GM12878 (cell line): ENCODE measurements around the gene ANKMY1. TPM values are rescaled to one million over a fixed set of nuclear protein-coding genes. Genes with fewer than 3 reads are reported as not detected.

Experiments used
- ATAC-seq: fragments of 200-7000 bp; cut with Tn5 transposase; 3 replicates; pipeline ENCODE4 v1.9.1; 2020; ENCODE audit warnings: mild to moderate bottlenecking, moderate library complexity
- BruUV-seq: library from RNA; stranded (reverse); fragments of 400-500 nt; replicated peaks from 2 replicates; lab custom pipeline; 2021; lab: Mats Ljungman, UMichigan
- CTCF ChIA-PET: fragments of 300-600 bp; sonication (Branson Sonifier 250); formaldehyde crosslinking; extraction: SDS; loops from one replicate; lab custom pipeline; 2021; ENCODE audit warnings: inconsistent platforms; lab: Yijun Ruan, JAX
- POLR2A ChIA-PET: fragments of 350-600 bp; formaldehyde crosslinking; extraction: SDS; loops from one replicate; lab custom pipeline; 2021; ENCODE audit warnings: inconsistent platforms; lab: Charles Lee
- RAD21 ChIA-PET: fragments of 300-600 bp; sonication (Branson Sonifier 250); formaldehyde crosslinking; loops from one replicate; lab custom pipeline; 2023; ENCODE audit warnings: antibody characterized with exemption; ENCODE audit not compliant: unreplicated experiment; lab: Charles Lee
- SMC1A ChIA-PET: fragments of 300-600 bp; sonication (Branson Sonifier 250); formaldehyde crosslinking; loops from one replicate; lab custom pipeline; 2023; ENCODE audit not compliant: unreplicated experiment, uncharacterized antibody; lab: Charles Lee
- DNase-seq: peaks from one replicate; pipeline ENCODE4 v3.0.0-alpha.2; 2011; ENCODE audit warnings: low read depth, low spot score
- FAIRE-seq: peaks from 3 replicates; lab custom pipeline; 2011; peaks lifted over from hg19 to GRCh38; lab: Jason Lieb, UNC
- H2AFZ ChIP-seq: 2 replicates; pipeline ENCODE4 v1.6.0; 2011; ENCODE audit warnings: low read depth, low read length, control low read depth; ENCODE audit not compliant: control insufficient read depth
- H3K27ac ChIP-seq: 2 replicates; pipeline ENCODE4 v1.5.1; 2011; ENCODE audit warnings: control low read depth; ENCODE audit not compliant: control insufficient read depth, insufficient read depth
- H3K27me3 ChIP-seq, 2 experiments: replicated peaks in 1 of 2; 2 replicates each; pipeline versions ENCODE4 v1.6.0 to v1.6.1; 2011; ENCODE audit warnings: low read length in 1 of 2; ENCODE audit not compliant: control insufficient read depth in 2 of 2, insufficient read depth in 2 of 2
- H3K36me3 ChIP-seq, 2 experiments: 2 replicates each; pipeline ENCODE4 v1.5.1; 2011; ENCODE audit warnings: low read length in 1 of 2; ENCODE audit not compliant: control insufficient read depth in 2 of 2, insufficient read depth in 2 of 2
- H3K4me1 ChIP-seq: 2 replicates; pipeline ENCODE4 v1.6.1; 2011; ENCODE audit warnings: mild to moderate bottlenecking, low read length, moderate library complexity, mixed read lengths; ENCODE audit not compliant: control insufficient read depth, insufficient read depth
- H3K4me2 ChIP-seq: 2 replicates; pipeline ENCODE4 v1.6.0; 2011; ENCODE audit warnings: control low read depth; ENCODE audit not compliant: control insufficient read depth, insufficient read depth
- H3K4me3 ChIP-seq: fragments of 200-600 bp; sonication (generic); 2 replicates; pipeline ENCODE4 v1.5.1; 2016
- H3K79me2 ChIP-seq: 2 replicates; pipeline ENCODE4 v1.6.0; 2011; ENCODE audit warnings: low read length; ENCODE audit not compliant: control insufficient read depth, insufficient read depth
- H3K9ac ChIP-seq: 2 replicates; pipeline ENCODE4 v1.8.0; 2011; ENCODE audit warnings: low read length, control low read depth, mixed read lengths; ENCODE audit not compliant: control insufficient read depth, insufficient read depth
- H3K9me3 ChIP-seq: replicated peaks from 3 replicates; pipeline ENCODE4 v1.5.1; 2011; ENCODE audit warnings: mild to moderate bottlenecking, low read length; ENCODE audit not compliant: control insufficient read depth, insufficient read depth
- H4K20me1 ChIP-seq: 2 replicates; pipeline ENCODE4 v1.6.0; 2011; ENCODE audit not compliant: control insufficient read depth, insufficient read depth
- ATF3 ChIP-seq: IDR thresholded peaks from 2 replicates; pipeline ENCODE4 v1.6.1; 2011; ENCODE audit warnings: low read depth, mild to moderate bottlenecking, low read length, moderate library complexity, borderline replicate concordance; ENCODE audit errors: extremely low read depth
- MYC ChIP-seq: IDR thresholded peaks from 2 replicates; pipeline ENCODE4 v1.6.1; 2011; ENCODE audit warnings: mild to moderate bottlenecking, low read length, moderate library complexity, inconsistent platforms; ENCODE audit not compliant: insufficient read depth, insufficient replicate concordance, insufficient read length, severe bottlenecking
- SIX5 ChIP-seq: IDR thresholded peaks from 2 replicates; pipeline ENCODE4 v1.6.1; 2011; ENCODE audit warnings: mild to moderate bottlenecking, low read depth, low read length, moderate library complexity; ENCODE audit not compliant: severe bottlenecking
- SMARCA5 ChIP-seq: fragments of 450-650 bp; IDR thresholded peaks from 2 replicates; pipeline ENCODE4 v1.6.1; 2017; ENCODE audit warnings: mild to moderate bottlenecking
- WGBS: methylation state at CpG from one replicate; pipeline ENCODE4 v1.1.6; 2016; ENCODE audit warnings: low lambda C conversion rate; ENCODE audit not compliant: insufficient replicate concordance, insufficient coverage; ENCODE audit errors: missing lambda C conversion rate; 5-methylcytosine and 5-hydroxymethylcytosine counted together
- in situ Hi-C: fragments of 300-500 bp; cut with MboI; formaldehyde crosslinking; loops from 9 replicates; pipeline ENCODE4 v1.14.3; 2018; ENCODE audit warnings: mixed read lengths
- intact Hi-C: fragments of 100-400 bp; cut with micrococcal nuclease; formaldehyde crosslinking; loops from one replicate; pipeline ENCODE4 v1.14.2; 2022; ENCODE audit not compliant: unreplicated experiment
- polyA plus RNA-seq, 11 experiments: library from polyadenylated mRNA; depleted of rRNA in 4 of 11; unstranded in 6 of 11; stranded (reverse) in 5 of 11; fragments of >200 nt; fragmentation: Nextera tagmentation in 4 of 11; fragmentation: Illumina TruSeq in 1 of 11; extraction: Ambion mirVana in 4 of 11; extraction: Trizol in 1 of 11; gene quantifications; 1 replicate in 1 of 11; 2 replicates in 10 of 11; pipeline versions ENCODE4 v1.2.1 to v1.2.3, GENCODE V29; 2011 to 2016; ENCODE audit warnings: inconsistent platforms in 2 of 11, missing spikeins in 2 of 11, low read depth in 1 of 11
- total RNA-seq, 4 experiments: library from RNA; depleted of rRNA in 3 of 4; stranded (reverse); fragments of >200 nt in 3 of 4; fragmentation: Illumina TruSeq in 1 of 4; extraction: Trizol in 1 of 4; gene quantifications; 2 replicates each; pipeline versions ENCODE4 v1.2.1 to v1.2.3, GENCODE V29; 2013 to 2021

ANKMY1 gene
- total and polyA plus RNA-seq, 10 of the 15 experiments (the other 5 are each of a cell fraction or from before 2014, with no cell fraction given), result 1.1 to 15.3 (median 11.1) TPM

DNA sequence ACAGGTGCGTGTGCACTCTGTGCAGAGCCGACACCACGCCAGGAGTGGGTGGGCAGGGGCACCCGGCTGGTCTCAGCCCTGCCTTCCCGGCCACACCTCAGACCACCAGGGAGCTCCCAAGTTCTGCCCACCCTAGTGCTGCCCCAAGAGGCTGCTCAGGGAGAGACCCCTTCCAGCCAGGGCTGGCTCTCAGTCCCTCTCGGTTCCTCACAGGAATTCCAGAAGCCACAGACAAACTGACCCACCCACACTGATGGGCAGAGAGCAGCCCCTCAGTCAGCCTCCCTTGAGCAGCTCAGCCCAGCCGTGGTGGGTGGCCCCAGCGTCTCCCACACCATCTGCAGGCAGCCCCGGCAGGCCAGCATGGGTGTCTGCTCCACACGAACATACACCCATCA lies 88.5 kb downstream of the ANKMY1 start (continued):
- no peak for TF ChIP-seq MYC

DNA sequence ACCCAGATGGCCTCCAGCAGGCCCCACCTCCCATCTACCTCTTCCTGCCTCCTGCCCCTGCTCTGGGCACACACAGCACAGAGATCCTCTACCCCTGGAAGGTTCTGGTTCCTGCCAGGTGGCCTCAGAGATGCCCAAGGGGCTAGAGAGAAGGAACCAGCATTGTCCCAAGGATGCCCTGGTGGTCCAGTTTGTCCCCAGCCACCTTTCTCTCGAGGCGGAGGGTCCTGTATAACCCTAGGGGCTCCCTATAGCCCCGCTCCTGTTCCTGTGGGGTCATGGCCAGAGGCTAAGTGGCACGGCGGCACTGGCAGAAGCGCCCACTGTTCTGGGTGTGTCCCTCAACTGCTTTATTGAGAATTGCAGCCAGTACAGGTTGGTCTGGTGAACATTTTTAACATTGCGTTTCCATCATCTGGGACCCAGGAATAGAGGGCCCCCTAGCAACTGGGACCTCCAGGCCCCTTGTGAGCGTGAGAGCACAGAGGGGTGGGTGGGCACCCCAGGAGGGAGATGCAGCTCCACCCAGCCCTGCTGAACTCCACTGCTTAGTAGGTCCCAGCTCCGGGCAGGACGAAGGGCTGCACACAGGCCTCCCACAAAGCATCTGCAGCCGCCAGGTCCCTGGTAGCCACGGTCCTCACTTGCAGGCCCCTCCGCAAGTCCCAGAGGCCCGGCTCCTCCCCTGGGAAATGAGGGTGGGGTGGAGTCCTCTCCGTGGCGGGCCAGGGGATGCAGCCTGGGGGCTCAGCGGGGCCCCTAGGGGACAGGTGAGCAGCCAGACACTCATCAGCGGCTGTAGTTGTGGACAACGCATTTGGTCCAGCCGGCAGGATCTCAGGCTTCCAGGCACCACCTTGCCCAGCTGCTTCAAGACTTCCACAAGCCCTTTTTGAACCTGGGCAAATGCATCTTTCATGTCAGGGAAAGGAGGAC lies 89.2 kb downstream of the ANKMY1 start:
- H3K36me3 ChIP-seq, result no peaks in the 10 kb centered on the region
- H4K20me1 ChIP-seq, result no peaks in the 10 kb centered on the region
- H2AFZ ChIP-seq, result no peak overlapping the region
- no peak overlapping the region for H3K4me2 ChIP-seq
- POLR2A ChIA-PET, result no interaction called here
- no peak overlapping the region for H3K27ac ChIP-seq
- no peaks in the 10 kb centered on the region for H3K27me3 ChIP-seq
- WGBS, result 68% methylated on average over 20 of the region's 20 CpGs
- no peak for DNase-seq
- BruUV-seq, result no TSS peak
- H3K79me2 ChIP-seq, result no peaks in the 10 kb centered on the region
- FAIRE-seq, result no peak
- RAD21 ChIA-PET, result no interaction called here
- CTCF ChIA-PET, result no interaction called here
- peaks cover 6% of the 10 kb centered on the region for H3K4me1 ChIP-seq
- intact Hi-C loops, result no loop called here
- no peak overlapping the region for H3K4me3 ChIP-seq
- ATAC-seq, result no peak
- TF ChIP-seq SIX5 (no peak), SMARCA5 (no peak), ATF3 (no peak)
- TF ChIP-seq, all 136 proteins: peak for 0
- in situ Hi-C loops, result no loop called here
- SMC1A ChIA-PET, result no interaction called here
- H3K9me3 ChIP-seq, result peaks cover 3% of the 10 kb centered on the region; the same call in 2 of the 3 replicates
- no peak overlapping the region for H3K9ac ChIP-seq
